Measurements from ENCODE around the gene MTSS2.

MTSS2 gene

DNA sequence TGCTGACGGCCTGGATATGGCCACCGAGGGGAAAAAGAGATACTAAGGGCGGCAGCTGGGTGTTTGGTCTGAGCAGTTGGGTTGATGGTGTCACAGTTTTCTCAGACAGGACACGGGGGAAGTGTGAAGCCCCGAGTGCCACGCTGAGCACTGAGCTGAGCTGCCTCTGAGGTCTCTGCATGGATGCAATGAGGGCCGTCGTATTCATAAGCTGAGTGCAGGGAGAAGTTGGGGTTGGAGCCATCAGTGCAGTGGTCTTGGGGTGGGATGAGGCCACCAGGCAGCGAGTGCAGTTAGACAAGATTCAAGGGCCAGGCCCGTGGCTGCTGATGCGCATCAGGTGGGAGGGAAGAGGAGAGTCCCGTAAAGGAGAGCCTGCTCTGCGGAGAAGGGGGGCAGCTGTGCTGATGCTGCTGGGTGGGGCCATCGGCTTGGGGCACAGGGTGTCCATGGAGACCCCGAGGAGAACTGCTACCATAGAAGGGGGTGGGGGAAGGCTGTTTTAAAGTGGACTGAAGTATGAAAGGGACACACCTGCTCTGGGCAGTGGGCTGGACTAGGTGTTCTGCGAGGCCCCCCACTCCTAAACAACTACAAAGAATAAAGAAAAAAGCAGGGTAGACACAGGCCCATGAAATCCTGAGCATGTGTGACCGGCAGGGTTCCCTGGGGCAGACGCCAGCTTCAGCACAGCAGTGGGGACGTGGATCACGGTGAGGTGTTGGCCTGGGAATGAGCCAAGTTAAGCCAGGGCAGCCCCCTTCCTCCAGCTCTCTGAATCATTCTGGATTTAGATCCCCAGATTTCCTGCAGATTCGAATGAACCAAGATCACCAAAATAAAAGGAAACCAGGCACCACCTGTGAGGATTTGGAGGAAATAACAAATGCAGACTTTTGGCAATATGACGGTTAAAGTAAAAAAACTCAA lies 19.8 kb downstream of the MTSS2 start:
- no peak for DNase-seq

DNA sequence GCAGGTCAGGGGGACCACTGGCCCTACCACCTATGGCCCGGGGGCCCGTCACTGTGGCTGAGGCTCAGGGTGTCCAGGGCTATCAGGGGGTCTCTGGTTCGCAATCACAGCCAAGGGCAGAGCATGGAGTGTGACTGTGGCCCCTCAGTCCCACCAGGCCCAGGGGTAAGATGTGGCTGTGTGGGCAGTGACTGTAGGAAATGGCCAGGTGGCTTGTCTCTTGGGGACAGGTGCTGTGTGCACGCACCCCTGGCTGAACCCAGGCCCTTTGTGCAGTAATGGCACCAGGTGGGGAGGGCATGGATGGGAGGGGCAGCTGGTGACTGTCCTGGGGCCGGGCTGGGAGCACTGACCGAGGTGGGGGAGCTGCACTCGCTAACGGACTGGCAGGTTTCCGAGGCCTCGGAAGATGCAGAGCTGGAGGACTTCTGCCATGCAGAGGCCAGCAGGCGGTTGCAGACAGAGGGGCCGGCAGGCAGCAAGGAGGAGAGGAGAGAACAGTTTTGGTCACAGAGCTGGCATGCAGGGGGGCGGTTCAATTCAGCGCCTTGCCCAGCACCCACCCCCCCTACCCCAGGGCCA lies 20.6 kb downstream of the MTSS2 start:
- no peak for DNase-seq

DNA sequence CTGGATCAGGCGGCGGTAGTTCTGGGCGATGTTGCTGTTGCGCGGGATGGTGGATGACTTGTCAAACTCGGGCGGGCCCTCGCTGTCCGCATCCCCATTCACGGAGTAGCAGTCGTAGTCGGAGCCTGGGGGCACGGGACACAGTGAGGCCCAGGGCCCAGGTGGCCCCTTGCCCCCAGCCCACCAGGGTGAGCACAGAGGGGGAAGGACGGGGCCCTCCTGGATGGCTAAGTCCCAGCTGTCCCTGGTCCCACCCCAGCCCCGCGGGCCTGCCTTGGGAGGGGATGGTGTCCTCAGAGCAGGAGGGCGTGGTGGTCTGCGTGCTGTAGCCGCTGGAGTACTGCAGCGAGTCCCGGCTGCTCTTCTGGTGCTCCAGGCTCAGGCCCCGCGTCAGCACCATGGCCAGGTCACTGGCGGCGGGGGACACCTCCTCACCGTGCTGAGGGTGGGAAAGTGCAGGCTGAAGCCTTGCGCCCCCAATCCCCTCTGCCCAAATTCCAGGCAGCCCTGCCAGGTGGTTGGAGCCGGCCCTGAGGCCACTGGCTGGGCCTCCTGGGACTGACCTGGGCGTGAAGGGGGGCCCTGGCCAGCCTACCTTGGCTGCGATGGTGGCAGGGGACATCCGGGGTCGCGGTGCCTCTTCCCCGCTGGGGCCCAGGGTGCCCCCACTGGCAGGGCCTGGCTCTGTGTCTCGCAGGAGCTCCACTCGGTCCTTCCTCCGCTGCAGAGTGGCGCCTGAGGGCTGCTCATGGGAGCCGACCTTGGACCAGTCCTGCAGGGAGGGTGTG lies 21.3 kb downstream of the MTSS2 start:
- no peak for DNase-seq

DNA sequence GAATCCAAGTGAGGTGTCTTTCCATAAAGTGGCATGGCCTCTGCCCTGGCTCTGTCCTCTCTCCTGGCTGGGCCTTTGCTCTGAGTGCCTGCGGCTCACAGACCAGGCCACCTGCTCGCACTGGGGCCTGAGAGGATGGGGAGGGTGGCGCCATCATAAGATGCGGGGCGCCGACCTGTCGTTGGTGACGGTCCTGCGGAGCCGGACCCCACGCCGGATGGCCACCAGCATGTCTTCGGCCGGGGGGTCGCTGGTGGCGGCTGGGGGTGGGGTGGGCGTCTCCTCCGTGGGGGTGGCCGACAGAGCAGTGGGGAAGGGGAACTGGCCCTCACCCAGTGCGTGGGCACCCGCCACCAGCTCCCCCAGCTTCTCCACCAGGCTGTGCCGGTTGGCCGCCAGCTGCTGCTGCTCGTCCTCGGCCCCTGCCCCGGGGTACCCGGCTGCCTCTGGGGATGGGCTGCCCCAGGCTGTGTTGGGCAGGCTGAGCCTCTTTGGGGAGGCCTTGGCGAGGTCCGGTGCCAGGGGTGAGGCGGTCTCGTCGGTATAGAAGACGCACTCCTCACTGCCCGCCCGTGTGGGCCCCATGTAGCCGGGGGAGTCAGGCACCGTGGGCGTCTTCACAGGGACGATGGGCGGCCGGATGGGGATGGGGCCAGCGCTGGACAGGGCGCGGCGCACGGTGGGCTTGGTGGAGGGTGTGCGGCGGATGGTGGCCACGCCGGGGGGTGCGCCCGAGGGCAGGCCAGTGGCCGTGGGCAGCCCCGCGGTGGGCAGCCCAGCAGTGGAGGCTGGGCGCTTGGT lies 22.1 kb downstream of the MTSS2 start:
- no peak for DNase-seq

DNA sequence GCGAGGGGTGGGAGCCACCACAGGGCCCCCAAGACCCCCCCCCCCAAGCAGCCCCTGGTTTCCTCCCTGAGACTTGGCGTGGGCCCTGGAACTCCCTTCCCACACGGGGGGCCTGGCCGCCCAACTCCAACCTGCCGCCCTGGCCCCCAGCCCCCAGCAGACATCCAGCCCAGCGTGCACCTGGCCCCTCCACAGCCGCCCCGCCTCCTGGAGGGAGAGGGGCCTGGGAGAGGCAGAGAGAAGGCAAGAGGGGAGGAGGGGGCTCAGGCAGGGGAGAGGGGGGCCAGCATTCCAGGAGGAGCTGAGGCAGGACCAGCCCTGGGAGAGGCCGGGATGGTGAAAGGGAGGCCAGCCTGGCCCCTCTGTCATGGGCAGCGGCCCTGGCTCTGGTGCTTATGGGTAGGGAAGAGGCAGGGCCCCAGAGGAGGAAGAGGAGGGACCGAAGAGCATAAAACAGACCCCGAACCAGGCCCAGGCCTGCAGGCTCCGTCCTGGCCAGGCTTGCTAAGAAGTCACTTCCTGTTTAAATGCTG lies 22.8 kb downstream of the MTSS2 start:
- no peak for DNase-seq

DNA sequence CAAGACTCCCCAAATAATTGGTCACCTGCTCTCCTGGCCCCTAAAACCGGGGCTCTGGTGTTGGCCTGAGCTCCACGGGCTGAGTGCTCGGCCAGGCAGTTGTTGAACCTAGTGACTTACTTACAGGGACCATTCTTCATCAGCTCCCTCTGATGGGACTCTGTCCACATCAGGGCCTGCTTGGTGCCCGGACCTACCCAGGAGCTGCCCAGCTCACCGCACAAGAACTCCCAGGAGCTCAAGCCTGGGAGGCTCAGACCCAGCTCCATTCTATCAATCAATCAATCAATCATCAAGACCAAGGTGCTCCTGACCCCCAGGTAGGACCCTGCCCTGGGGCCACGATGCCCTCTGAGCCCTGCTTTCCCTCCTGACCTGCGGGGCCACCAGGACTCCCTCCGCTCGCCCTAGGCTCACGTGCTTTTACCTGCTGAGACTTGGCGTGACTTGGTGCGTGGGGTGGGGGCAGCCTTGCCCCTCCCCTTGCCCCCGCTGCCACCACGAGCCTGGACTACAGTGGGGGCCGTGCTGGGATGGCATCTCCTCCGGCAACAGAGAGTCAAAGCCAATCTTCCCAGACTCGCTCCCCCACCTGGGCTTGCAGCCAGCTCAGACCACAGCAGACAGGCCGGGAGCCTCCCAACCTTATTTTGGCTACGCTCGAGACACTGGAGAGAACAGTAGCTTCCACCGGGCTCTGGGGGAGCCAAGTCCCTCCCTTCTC lies 23.8 kb downstream of the MTSS2 start:
- DNase-seq: no peak

DNA sequence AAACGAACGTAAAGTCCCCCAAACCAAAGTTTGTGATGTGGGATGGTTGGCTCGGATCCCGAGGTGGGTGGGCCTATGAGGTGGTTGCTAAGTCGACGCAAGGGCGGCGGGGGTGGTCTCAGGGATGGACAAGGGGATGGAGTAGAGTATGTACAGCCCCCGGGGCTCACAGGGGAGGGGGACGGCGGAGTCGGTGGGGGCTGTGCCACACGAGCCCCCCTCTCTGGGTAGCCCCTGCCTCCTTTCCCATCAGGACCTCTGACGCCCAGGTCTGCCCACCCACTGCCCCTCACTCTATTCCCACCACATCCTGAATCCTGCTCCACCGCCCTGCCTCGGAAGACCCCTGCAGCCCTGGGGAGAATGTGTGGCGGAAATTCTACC lies 24.3 kb downstream of the MTSS2 start:
- no peak for DNase-seq

DNA sequence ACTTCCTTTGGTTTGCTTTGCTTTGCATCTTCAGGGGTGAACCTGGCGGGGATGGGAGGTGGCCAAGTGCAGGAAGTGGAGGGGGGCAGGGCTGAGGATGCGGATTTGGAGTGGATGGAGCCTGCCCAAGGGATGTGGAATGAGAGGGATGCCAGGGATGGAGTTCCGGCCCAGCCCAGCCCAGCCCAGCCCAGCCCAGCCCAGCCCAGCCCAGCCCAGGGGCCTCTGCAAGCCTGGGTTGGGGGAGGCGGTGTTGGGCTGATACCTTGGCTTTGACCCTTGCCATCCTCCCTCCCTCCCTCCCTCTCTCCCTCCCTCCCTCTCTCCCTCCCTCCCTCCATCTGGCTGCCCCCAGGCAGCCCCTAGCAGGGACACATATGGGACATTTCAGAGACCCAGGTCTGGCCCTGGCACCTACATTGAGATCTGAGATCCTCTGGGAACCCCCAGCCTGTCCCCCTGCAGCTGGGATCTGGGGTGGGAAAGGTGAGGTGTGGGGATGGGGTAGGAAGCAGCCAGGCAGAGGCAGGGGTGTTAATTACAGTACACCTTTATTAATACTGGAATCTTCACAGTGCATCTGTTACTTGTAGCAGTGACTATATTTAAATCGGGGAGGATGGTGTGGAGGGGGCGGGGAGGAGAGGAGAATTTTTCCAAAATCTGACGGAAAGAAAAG lies 25.0 kb downstream of the MTSS2 start:
- DNase-seq: no peak

DNA sequence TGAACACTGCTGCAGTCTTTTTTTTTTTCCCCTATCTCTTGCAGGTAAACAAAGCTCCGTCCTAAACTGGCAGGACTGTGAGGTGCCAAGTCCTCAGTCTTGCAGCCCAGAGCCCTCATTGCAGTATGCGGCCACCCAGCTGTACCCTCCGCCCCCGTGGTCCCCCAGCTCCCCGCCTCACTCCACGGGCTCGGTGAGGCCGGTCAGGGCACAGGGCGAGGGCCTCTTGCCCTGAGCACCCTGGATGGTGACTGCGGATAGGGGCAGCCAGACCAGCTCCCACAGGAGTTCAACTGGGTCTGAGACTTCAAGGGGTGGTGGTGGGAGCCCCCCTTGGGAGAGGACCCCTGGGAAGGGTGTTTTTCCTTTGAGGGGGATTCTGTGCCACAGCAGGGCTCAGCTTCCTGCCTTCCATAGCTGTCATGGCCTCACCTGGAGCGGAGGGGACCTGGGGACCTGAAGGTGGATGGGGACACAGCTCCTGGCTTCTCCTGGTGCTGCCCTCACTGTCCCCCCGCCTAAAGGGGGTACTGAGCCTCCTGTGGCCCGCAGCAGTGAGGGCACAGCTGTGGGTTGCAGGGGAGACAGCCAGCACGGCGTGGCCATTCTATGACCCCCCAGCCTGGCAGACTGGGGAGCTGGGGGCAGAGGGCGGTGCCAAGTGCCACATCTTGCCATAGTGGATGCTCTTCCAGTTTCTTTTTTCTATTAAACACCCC lies 25.7 kb downstream of the MTSS2 start:
- DNase-seq: no peak

DNA sequence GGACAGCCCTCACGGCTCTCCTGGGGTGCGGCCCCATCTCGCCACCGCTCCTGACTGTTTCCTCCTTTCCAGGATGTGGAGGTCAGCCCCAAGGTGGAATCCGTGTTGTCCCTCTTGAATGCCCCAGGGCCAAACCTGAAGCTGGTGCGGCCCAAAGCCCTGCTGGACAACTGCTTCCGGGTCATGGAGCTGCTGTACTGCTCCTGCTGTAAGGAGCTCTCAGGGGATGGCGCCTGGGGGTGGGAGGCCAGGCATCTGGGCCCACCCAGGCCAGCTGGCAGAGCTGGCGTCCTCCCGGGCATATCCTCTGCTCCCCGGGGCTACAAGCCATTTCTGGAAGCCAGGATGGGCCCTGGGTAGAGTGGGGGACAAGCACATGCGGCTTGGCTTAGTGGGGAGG lies 26.3 kb downstream of the MTSS2 start:
- DNase-seq: no peak

DNA sequence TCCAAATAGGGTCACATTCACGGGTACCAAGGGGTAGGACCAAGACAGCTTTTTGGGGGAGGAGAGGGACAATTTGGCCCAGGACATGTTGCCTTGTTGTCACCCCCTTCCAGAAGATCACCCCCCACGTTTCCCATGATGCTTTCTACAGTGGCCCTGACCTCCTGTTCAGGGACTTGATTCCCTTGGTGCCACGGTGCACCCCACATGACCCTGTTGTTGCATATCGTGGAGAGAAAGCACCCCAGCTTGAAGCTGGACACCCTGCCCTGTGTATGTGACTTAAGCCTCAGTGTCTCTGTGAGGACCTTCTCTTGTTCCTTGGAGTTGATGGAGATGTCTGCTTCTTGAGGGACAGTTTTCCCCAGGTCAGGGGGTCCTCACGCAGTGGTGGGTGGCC lies 26.9 kb downstream of the MTSS2 start:
- DNase-seq: no peak

DNA sequence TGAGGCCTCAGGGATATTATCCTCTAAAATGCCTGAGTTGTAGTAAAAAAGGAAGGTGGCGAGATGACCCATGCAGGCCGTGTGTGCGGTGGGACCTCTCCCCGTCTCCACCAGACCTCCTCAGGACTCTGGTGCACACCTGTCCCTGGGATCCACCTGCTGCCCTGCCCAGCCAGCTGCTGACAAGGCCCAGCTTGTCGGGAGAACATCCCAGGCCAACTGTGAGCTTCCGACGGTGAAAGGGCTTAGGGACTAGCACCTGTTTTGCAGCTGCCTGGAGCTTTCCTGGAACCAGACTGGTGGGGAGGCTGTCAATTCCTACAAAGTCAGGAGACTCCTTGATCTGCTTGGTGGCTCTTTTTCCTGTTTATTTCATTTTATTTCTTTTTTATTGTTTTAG lies 27.9 kb downstream of the MTSS2 start:
- no peak for DNase-seq

DNA sequence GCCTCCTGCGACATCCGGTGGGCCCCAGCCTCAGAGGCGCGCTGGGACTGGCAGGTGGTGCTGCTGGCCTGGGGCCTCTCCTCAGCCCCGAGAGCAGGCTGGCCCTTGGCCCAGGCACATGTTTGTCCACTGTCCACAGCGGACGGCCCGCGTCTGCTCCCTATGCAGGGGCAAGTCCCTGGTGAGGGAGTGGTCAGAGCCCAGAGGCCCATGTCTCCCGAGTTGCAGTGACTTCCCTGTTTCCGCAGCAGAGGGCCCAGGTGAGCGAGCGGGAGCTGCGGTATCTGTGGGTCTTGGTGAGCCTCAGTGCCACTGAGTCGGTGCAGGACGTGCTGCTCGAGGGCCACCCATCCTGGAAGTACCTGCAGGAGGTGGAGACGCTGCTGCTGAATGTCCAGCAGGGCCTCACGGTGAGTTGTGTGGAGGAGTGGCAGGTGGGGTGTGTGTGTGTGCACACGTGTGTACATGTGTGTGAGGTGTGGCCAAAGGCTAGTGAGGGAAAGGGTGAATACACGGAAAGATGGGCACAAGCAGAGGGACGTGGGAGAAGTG lies 29.1 kb downstream of the MTSS2 start:
- DNase-seq: no peak

DNA sequence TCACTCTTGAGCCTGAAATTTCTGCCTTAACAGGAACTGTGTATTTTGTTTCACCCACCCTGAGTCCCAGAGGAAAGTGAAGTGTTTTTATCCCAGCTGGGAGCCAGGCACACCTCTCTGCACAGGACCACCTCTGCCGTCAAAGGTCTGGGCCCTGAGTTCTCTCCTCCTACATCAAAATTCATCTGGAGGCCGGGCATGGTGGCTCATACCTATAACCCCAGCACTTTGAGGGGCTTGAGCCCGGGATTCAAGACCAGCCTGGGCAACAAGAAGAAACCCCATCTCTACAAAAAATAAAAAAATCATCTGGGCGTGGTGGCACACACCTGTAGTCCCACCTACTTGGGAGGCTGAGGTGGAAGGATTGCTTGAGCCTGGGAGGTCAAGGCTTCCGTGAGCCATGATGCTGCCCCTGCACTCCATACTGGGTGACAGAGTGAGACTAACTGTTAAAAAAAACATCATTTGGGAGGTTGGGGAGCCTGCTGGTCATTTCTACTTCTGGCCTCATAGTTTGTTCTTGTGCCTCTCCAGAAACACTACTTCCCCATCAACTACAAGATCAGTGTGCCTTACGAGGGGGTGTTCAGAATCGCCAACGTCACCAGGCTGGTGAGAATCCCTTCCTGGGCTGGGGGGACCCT lies 29.7 kb downstream of the MTSS2 start:
- DNase-seq: no peak

DNA sequence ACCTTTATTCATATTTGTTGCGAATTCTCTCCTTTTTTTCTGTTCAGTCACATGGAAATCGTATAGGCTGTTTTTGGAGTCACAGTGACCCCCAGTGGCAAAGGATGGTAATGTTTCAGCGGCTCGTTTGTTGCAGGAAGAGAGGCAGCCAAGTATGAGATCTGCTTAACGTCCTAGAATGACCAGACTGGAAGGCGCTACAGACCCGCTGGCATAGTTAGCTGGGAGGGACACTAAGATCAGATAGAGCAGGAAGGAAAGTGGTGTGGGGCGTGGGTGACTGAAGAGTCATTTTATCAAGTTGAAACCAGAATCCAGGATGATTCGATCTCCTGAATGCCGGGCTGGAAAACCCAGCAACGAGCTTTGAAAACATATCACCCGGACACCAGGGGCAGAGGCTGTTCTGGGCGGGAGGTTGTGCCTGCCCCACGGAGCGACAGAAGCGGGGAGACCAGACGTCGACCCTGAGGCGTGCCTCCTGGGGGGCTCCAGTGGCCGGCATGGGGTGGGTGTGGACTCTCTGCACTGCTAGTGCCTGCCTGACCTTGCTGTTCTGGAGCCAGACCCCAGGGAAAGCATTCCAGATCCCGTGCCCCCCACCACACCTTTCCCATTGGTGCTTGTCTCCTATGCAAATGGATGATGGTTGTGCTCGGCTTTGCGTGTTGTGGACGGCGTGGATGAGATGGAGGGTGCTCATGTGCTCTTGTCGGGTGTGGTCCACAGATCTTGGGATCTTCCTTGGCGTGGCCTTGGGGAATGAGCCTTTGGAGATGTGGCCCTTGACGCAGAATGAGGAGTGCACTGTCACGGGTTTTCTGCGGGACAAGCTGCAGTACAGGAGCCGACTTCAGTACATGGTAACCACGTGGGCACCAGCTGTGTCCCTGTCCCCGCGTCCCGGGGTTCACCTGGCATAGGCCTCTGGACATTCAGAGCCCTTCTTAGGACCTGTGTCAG lies 31.8 kb downstream of the MTSS2 start:
- peak; percentile 82 for DNase-seq

DNA sequence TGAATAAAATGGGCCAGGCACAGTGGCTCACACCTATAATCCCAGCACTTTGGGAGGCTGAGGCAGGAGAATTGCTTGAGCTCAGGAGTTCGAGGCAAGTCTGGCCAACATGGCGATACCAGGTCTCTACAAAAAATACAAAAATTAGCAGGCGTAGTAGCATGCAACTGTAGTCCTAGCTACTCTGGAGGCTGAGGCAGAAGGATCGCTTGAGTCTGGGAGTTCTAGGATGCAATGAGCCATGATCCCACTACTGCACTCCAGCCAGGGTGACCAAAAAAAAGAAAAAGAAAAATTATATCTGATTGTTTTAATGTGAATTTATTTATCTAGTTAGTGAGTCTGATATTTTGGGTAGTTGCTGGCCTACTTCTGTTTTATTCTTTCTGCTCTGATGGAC lies 32.4 kb downstream of the MTSS2 start:
- DNase-seq: no peak

DNA sequence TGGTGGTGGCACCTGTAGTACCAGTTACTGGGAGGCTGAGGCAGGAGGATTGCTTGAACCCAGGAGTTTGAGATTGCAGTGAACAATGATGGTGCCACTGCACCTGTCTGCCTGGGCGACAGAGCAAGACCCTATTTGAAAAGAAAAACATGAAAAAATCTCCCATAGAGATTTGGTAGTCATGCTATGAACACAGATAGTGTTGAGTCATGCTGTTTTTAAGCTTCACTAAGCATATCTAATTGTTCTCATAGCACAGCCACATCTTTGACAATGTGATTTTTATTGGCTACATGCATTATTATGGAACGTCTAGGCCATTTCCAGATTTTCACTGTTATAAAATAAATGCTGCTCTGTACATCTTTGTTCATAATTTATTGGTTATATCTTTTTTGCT lies 33.5 kb downstream of the MTSS2 start:
- no peak for DNase-seq

DNA sequence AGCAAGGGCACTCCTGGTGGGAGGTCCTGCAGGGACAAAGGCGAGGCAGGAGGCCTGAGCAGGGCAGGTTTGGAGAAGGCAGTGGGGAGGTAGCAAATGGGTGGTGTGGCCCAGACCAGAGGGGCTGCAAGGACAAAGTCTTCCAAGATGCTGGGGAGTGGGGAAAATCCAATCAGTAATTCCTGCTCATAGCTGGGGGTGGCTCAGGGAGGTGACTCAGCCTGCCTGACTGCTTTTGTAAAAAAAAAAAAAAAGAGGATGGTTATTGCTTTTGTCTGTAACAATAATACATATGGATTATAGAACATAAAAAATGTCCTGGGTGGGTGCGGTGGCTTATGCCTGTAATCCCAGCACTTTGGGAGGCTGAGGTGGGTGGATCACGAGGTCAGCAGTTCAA lies 34.3 kb downstream of the MTSS2 start:
- DNase-seq: no peak

DNA sequence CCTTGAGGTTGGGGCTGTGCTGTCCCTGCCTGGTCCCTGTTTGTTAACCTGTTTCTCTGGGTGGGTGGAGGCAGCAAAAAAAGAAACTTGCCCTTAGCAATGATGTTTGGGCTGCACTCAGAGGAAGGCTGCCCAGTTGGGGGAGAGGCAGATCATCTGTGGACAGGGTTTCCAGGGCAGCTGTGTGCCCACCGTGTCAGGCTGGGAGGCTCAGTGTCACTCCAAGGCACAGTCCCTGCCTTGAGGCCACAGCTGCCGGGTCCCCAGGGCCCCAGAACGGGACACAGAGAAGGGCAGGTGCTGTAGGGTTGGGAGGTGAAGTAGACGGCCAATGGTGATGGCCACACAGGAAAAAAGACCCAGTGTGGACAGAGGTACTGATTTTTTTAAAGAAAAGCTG lies 35.6 kb downstream of the MTSS2 start:
- no peak for DNase-seq

All from CD4-positive, alpha-beta T cell treated with Interleukin-10 for 1 hour (primary cell).